Right ventricle myocardium inferior (tissue), 1 donor: ENCODE data around the gene IRAK1. TPM values are rescaled to one million over a fixed set of nuclear protein-coding genes. Genes with fewer than 3 reads are reported as not detected.

Experiments
- ATAC-seq: fragments of 200-7000 bp; cut with Tn5 transposase; one replicate; pipeline ENCODE4 v1.9.1; 2020; ENCODE audit warnings: mild to moderate bottlenecking, moderate library complexity
- DNase-seq: peaks from one replicate; pipeline ENCODE4 v3.0.0; 2021; ENCODE audit errors: missing footprints
- intact Hi-C: fragments of 100-400 bp; cut with DNase I; formaldehyde crosslinking; loops from one replicate; pipeline ENCODE4 v1.11.0; 2022
- total RNA-seq: library from RNA; stranded (reverse); fragmentation: NEBNext Ultra II Directional; extraction: Animal tissue kit (Norgen Biotek cat#: 25700); gene quantifications from one replicate; pipeline ENCODE4 v1.2.1, GENCODE V29; 2021
- donor health status: DM: no; HTN: yes; CAD: no; lungs with severe emphysema.

The IRAK1 gene
- total RNA-seq, 1 donor from 2014 or later = 38.6 TPM

GRCh38 chrX:154046031-154046781 lies 26.5 kb upstream of the IRAK1 start:
- intact Hi-C loops = loop anchor here (5.0 kb wide), 2 partner anchors 34 to 36 kb away; no protein-coding TSS in a partner anchor
- ATAC-seq (peak; percentile 80), DNase-seq (no peak)

- DNase-seq = no peak
- intact Hi-C loops = no loop called here
Measured at GRCh38 chrX:154044091-154044490, 24.4 kb upstream of the IRAK1 start.

GRCh38 chrX:154043003-154043763 lies 23.5 kb upstream of the IRAK1 start:
- ATAC-seq (peak; percentile 58), DNase-seq (no peak)
- intact Hi-C loops = no loop called here

More at GRCh38 chrX:154044091-154044490, 24.4 kb upstream of the IRAK1 start:
- ATAC-seq = no peak

- DNase-seq (no peak), ATAC-seq (no peak)
- intact Hi-C loops = no loop called here
Measured at GRCh38 chrX:154040863-154041262, 21.2 kb upstream of the IRAK1 start.

GRCh38 chrX:154040307-154040756 lies 20.6 kb upstream of the IRAK1 start:
- DNase-seq = no peak
- intact Hi-C loops = no loop called here
- no peak for ATAC-seq

GRCh38 chrX:154039577-154039976 lies 19.9 kb upstream of the IRAK1 start:
- no peak for DNase-seq
- intact Hi-C loops = no loop called here
- ATAC-seq = no peak

GRCh38 chrX:154038656-154039055 lies 19.0 kb upstream of the IRAK1 start:
- ATAC-seq (no peak), DNase-seq (no peak)
- intact Hi-C loops = no loop called here

GRCh38 chrX:154037754-154038153 lies 18.1 kb upstream of the IRAK1 start:
- intact Hi-C loops = no loop called here
- no peak for ATAC-seq
- no peak for DNase-seq

GRCh38 chrX:154036513-154036912 lies 16.8 kb upstream of the IRAK1 start:
- ATAC-seq = no peak
- intact Hi-C loops = no loop called here
- DNase-seq = no peak

GRCh38 chrX:154033848-154034247 lies 14.1 kb upstream of the IRAK1 start:
- no peak for ATAC-seq
- intact Hi-C loops = no loop called here
- DNase-seq = no peak

- intact Hi-C loops = no loop called here
- DNase-seq (no peak), ATAC-seq (no peak)
Measured at GRCh38 chrX:154032653-154033052, 13.0 kb upstream of the IRAK1 start.

GRCh38 chrX:154032160-154032559 lies 12.5 kb upstream of the IRAK1 start:
- DNase-seq = no peak
- no peak for ATAC-seq
- intact Hi-C loops = no loop called here

GRCh38 chrX:154030715-154031305 lies 11.1 kb upstream of the IRAK1 start:
- ATAC-seq = no peak
- DNase-seq = no peak
- intact Hi-C loops = no loop called here

- DNase-seq = no peak
- no peak for ATAC-seq
- intact Hi-C loops = no loop called here
Measured at GRCh38 chrX:154030266-154030665, 10.6 kb upstream of the IRAK1 start.

GRCh38 chrX:154029439-154029838 lies 9.7 kb upstream of the IRAK1 start:
- intact Hi-C loops = no loop called here
- no peak for ATAC-seq

GRCh38 chrX:154028502-154029184 lies 8.9 kb upstream of the IRAK1 start:
- intact Hi-C loops = no loop called here
- DNase-seq = no peak
- no peak for ATAC-seq

More at GRCh38 chrX:154029439-154029838, 9.7 kb upstream of the IRAK1 start:
- DNase-seq = no peak

GRCh38 chrX:154027986-154028385 lies 8.3 kb upstream of the IRAK1 start:
- ATAC-seq (no peak), DNase-seq (no peak)
- intact Hi-C loops = no loop called here

GRCh38 chrX:154027022-154027402 lies 7.3 kb upstream of the IRAK1 start:
- intact Hi-C loops = no loop called here
- ATAC-seq = no peak

More at GRCh38 chrX:154027022-154027402, 7.3 kb upstream of the IRAK1 start:
- DNase-seq = no peak
